GM20000 (cell line): Measurements from ENCODE around the gene DNAJC11.
"Not testable (repeated sequence)": the region's sequence is repeated elsewhere in the genome, so short reads cannot be mapped to it uniquely, and the experiment has no call there.

Experiments used
- DNase-seq: peaks from one replicate; pipeline ENCODE4 v3.0.0; 2012; ENCODE audit warnings: low spot score
- TF ChIP-seq, protein P1 (sequence below): IDR thresholded peaks from 2 replicates; pipeline ENCODE4 v1.5.1; 2012; ENCODE audit warnings: mild to moderate bottlenecking, control low read depth; ENCODE audit errors: extremely low read depth, missing control alignments

Gene DNAJC11

DNA sequence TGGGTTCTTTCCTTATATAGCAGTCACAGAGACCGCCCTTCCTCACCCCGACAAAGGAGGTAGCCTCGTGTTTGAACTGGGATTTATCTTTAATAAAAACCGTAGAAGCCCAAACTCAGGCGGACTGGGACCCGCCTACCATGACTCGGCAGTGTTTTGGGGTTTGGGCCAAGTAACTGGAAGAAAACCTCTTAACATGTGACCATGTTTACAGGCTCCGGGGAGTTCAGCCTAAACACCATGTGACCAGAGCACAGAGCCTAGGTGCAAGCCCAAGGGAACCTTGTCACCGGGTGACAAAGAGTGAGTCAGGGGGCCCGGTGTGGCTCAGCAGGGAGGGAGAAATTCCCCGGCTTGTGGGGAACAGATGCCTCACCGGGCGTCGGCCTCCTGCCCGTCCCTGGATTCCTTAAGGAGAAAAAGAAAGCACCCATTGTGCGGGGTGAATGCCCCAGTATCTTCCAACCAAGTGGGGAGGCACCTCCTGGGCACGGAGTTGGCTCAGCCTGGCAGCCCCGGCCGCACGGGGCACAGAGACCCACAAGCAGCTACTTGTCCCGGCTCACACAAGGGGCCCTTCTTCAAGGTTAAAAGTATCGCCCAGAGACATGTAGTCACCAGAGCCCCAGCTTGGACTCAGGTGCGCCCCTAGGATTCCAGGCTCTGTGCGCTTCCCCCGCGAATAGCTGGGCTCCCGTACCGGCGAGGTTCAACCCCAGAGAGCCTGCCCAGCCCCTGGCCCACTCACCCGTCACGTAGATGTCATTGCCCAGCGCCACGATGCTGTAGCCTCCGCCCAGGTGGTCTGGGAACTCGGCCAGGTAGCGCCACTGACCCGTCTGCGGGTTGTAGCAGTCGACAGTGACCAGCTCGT lies 100.3 kb downstream of the DNAJC11 start:
- TF ChIP-seq, protein P1, sequence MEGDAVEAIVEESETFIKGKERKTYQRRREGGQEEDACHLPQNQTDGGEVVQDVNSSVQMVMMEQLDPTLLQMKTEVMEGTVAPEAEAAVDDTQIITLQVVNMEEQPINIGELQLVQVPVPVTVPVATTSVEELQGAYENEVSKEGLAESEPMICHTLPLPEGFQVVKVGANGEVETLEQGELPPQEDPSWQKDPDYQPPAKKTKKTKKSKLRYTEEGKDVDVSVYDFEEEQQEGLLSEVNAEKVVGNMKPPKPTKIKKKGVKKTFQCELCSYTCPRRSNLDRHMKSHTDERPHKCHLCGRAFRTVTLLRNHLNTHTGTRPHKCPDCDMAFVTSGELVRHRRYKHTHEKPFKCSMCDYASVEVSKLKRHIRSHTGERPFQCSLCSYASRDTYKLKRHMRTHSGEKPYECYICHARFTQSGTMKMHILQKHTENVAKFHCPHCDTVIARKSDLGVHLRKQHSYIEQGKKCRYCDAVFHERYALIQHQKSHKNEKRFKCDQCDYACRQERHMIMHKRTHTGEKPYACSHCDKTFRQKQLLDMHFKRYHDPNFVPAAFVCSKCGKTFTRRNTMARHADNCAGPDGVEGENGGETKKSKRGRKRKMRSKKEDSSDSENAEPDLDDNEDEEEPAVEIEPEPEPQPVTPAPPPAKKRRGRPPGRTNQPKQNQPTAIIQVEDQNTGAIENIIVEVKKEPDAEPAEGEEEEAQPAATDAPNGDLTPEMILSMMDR = no peak
- DNase-seq = peak; percentile 80

DNA sequence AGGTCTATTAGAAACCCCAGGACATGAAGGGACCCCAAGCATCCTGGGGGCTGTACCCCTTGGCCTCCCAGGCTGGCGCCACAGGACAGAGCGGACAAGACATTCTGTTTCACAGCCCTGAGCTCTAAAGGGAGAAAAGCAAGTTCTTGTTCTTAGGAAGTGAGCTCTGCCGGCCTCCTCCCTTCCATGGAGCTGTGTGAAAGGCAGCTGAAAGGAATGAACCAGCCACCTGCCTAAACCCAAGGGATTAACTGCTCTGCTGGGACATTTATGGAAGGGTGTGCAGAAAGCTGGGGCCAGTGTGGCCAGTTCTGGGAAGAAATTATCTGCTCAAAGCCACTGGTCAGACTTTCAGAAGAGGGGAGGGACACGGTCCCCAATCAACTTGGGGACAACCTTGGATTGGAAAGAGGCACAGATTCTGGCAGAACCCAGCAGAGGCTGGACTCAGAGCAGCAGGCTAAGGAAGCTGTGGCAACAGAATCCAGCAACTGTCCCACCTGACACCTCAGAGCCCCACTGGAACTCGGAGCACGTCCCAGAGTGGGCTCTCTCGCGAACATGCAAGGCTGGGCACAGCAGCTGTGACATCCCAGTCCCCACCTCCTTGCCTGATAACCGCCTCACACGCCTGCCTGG lies 101.1 kb downstream of the DNAJC11 start:
- TF ChIP-seq, protein P1 = no peak
- DNase-seq = no peak

DNA sequence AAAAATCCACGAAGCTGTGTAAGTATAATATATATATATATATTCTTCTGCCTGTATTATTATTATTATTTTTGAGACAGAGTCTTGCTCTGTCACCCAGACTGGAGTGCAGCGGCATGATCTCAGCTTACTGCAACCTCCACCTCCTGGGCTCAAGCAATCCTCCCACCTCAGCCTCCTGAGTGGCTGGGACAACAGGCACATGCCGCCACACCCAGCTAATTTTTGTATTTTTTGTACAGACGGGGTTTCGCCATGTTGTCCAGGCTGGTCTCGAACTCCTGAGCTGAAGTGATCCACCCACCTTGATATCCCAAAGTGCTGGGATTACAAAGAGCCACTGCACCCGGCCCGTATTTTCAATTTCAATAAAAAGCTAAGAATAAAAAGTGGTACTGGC lies 101.6 kb downstream of the DNAJC11 start:
- not testable (repeated sequence) for DNase-seq

DNA sequence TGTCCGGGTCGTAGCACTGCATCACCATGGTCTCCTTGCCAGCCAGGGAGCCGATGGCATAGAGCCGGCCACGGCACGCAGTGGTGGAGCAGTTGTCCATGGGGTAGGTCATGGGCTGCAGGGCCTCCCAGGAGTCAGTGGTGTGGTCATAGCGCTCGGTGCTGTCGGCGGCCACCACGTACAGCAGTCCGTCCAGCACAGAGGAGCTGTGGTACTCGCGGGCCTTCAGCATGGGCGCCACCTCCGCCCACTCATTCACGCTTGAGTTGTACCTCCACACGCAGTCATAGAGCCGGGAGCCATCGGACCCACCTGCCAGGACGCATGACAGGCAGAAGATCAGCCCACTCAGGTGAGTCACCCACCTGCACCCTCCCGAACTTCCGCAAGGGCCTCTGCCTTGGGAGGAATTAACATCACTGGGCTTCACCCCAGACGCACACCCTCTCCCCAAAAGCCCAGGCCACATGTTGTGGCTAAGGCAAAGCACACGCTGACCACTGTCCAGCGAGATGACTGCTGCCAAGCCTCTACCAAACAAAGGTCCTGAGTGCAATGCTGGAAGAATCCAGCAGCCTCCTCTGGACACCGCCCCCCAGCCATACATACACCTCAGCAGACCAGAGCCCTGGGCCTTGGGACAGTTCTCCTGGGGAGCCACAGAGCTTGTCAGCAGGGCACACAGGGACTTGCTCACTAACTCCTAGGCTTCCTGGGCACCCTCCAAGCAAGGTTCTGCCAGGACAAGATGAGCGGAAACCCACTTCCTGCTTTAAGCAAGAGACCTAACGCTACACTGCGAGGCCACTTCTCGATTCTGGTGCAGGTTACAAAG lies 102.3 kb downstream of the DNAJC11 start:
- DNase-seq = no peak
- TF ChIP-seq, protein P1 = no peak

DNA sequence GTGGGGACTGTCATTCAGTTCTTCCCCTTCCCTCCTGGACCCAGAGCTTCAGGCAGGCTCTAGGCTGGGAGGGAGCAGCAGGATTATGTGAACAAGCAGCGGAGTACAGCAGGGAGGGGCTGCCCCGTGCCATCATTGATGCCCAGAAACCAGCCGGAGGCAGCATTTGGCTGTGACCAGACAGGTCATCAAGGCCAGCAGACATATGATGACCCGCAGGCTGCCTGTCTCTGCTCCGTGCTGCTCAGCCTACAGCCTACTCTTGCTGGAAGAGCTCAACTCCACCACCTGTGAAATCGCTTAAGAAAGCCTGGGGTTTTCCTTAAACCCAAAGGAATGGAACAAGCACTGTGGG lies 103.9 kb downstream of the DNAJC11 start:
- TF ChIP-seq, protein P1 = no peak
- no peak for DNase-seq

DNA sequence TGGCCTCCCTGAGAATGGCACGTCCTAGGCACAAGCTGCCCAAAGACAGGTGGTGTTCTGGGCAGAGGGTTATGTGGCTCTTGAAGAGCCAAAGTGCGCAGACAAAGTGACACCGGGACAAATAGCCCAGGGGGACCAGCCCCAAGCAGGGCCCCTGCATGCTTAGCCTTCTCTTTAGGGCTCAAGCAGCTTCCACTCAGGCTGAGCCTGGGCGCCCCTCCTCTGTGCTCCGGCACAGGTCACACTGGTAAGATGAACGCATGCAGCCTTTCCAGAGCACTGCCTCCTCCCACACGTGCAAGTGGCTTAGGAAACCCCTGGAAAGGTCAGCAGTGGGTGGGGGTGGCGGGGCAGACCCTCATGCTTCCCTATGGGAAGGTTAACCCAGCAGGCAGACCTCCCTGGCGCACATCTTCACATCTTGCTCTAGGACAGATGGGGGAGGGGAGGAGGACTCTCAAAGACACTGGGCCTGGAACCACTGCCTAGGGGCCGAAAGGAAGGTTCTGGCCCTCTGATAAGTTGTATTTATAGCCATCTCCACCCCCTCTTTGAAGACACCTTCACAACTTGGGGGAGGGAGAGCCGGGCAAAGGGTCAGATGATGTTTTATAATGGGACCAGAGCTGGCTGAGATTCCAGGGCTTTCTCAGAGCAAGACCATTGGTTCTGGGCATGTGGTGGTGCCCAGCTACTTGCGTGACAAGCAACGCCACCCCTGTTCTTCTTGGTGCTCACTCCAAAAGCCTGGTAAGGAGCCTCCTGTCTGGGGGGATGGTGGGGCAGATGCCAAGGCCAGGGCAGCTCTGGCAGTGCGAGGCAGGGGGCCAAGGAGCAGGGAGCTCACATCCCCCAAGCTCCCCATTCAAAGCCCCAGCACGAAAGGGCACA lies 104.5 kb downstream of the DNAJC11 start:
- TF ChIP-seq, protein P1 = no peak
- no peak for DNase-seq

DNA sequence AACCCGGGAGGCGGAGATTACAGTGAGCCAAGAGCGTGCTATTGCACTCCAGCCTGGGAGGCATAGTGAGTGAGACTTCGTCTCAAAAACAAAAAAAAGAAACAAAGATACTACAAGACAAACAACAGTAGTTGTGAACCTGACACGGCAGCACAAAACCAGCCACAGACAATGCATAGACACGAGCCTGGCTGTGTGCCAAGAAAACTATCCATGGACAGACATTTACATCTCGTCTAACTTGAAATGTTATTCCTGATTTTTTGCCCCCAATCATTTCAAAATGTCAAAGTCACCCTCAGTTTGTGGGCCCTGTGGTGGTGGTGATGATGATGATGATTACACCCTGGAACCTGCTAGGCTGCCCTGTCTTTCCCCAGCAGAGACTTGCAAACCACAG lies 105.3 kb downstream of the DNAJC11 start:
- DNase-seq = no peak
- TF ChIP-seq, protein P1 = no peak
